Activated gamma-delta T cell treated with anti-CD3 and anti-CD28 coated beads, Interleukin-2, amount 50 U/mL, for 16 hours (primary cell): Measurements from ENCODE around the gene RGS6.

Experiments used
- DNase-seq: peaks from one replicate; pipeline ENCODE4 v3.0.0-alpha.2; 2020; ENCODE audit warnings: low read depth

RGS6 gene

DNA sequence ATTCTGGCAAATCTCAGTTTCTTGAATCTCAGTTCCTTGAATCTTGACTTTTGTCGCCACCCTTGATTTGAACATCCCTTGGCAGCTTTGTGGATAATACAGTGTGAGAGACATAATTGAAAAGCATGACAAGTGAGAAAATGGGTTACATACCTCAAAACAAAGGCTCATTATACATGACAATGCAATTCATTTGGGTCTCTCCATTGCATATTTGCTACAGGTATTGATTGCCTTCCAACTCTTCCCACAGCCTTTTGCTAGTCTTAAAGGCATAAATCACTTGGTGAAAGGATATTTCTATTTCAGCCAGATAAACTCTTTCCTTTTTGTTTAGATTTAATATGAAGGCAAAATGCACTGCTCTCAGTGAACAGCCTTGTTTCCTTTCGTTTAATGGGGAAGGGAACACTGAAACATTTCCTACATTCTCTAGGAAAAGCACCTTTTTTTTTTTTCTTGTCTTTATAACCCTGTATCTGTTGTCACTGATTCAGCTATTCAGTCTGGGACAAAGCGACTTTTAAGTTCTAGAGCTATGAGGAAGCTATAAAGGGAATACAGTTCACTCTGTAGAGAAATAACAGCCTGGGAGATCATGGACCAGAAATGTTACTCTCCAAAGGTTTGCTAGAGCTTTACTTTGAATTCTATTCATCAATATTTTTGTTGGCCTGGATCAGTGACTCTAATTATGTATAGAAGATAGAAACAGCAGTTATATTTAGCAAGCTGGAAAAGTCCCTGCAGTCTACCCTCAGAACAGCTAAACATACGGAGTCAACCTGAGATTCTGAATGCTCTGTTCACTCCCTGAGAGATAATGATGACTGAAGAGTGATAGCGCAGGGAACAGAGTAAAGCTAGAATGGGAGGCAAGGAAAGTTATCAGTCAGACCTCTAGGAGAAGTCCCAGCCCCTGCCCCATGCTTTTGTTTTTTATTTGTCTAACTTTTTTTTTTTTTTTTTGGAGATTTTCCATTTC lies 311.4 kb downstream of the RGS6 start:
- no peak for DNase-seq

DNA sequence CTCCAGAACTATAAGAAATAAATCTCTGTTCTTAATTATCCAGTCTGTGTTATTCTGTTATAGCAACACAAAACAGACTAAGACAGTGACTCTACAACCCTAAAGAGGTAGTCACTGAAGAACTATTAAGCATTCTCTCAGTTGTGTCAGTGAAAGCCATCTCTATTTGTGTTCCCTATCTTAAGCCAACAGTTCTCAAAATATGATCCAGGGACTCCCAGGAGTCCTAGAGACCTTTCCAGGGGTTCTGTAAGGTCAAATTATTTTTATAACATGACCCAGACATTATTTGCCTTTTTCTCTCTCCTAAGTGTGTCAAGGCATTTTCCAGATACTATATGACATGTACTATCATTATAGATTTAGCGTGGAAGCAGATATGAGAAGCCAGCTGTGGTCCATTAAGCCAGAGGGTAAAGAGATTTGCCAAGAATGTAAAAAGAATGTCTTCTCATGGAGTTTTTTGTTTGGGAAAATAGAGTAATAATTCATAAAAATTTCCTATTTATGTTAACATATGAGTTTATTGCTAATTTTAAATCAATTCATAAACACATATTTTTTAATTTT lies 315.8 kb downstream of the RGS6 start:
- DNase-seq: no peak

DNA sequence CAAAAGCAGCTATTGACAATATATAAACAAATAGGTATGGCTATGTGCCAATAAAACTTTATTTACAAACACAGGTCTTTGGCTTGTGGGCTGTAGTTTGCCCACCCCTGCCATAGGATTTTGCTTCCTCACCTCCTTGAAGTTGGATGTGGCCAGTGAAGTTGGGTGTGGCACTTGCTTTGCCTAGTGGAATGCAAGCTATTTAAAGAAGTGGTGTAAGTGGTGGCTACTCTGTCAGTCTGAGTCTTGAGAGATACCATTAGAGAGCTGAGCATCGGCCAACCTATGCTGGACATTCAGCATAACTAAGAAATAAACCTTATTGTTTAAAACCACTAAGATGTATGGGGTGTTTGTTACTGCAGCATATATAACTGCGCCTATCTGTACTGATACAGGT lies 321.3 kb downstream of the RGS6 start:
- no peak for DNase-seq

GRCh38 chr14:72254202-72254936 lies 322.1 kb downstream of the RGS6 start:
- no peak for DNase-seq

DNA sequence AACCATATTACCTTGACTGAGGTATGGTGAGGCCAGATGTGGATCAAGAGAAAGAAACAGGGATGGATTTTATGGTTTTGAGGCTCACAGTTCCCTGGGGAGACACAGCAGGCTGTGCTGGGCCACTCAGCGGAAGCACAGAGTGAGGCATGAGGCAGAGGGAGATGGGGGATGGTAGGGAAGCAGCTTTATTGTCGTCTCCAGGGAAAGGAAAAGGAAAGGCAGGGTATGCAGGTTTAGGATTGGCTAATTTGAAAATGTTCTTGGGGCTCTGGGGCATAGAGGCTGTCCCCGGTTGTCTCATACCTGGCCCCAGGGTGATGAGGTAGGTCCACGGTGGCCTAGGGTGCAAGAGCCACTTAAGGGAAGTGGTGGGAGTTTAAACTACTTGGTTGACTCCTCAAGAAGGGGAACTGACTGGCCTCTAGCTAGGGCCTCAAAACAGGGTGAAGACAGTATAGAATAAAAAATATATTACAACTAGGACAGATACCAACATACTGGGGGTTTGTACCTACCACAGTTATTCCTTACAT lies 322.8 kb downstream of the RGS6 start:
- no peak for DNase-seq

- DNase-seq: no peak
Observed at GRCh38 chr14:72256055-72256454, 323.8 kb downstream of the RGS6 start.

- DNase-seq: no peak
Observed at GRCh38 chr14:72261068-72261467, 328.8 kb downstream of the RGS6 start.

- no peak for DNase-seq
Observed at GRCh38 chr14:72262771-72263170, 330.5 kb downstream of the RGS6 start.

DNA sequence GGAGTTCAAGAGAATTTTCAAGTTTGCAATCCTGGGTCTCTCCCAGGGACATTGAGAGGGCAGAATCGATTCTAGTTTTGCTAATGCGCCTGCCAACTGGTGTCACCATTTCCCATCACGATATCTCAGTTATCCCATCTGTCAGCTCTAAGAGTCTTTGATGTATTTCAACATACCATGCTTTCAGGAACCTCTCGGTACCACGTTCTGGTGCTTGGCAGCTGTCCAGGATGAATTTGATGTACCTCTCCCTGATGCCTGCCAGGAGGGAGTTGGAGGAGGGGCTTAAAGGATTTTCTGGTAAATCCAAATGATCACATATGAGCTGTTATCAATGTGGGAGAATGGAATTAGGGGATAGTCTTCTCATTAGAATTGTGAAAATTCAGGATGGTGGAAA lies 332.5 kb downstream of the RGS6 start:
- DNase-seq: no peak

DNA sequence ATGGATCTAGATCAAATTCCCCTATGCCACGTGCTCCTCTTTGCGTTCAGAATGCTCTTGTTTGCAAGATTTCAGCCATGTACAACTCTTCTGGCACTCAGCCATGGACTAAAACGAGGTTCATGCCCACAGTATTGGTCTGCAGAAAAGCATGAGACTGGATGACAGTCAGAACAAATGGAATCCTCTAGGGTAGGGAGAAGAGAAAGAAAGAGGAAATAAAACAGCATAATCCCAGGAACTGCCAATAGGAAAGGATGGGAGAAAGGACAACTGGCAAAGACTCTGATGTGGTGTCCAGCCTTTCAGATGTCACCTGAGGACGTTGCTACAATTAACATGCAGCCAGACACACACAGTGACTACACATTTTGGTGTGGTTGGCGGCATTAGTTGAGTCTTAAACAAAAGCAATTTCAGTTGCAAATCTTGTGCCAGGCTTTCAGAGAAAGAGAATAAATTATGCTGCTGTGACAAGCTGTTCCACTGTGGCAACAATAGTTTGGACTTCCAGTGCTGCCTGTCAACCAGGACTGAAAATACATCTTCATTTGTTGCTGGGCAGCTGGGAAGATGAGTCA lies 338.0 kb downstream of the RGS6 start:
- no peak for DNase-seq

DNA sequence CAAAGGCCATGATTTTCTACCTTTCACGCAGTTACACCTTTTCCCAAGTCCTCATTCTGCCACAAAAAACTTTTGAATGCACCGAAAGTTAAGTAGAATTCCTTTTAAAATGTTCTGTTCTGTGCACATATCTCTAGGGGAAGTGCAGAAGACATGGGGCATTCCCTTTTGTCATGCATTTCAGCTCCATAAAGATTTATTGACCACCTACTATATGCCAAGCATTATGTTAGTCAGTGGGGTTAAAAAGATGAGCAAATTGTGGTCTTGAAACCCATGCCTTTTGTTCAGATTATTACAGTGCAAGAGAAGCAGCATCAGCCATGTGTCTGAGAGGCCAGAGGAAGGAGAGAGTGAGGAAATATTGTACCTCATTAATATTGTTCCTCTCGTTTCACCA lies 338.5 kb downstream of the RGS6 start:
- no peak for DNase-seq

DNA sequence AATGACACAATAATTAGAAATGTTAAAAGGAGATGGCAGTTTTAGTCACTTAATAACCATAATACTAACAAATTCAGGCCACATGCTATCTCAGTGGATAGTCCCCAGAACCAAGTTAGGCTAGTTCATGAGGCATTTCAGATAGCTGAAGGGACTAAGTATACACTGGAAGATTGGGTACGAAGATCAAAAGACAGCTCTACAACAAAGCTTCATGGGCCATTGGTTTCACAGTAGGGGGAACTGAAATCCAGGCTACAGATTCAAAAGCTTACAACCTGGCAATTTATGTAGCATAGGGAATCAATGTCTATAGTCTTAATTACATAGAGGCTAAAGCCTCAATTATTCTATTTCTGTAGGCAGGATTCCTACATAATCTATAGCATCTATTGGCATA lies 343.0 kb downstream of the RGS6 start:
- DNase-seq: no peak

- DNase-seq: no peak
Observed at GRCh38 chr14:72278316-72278715, 346.1 kb downstream of the RGS6 start.

GRCh38 chr14:72284176-72284575 lies 351.9 kb downstream of the RGS6 start:
- DNase-seq: no peak

GRCh38 chr14:72290241-72290640 lies 358.0 kb downstream of the RGS6 start:
- no peak for DNase-seq

- no peak for DNase-seq
Observed at GRCh38 chr14:72291908-72292688, 359.9 kb downstream of the RGS6 start.

DNA sequence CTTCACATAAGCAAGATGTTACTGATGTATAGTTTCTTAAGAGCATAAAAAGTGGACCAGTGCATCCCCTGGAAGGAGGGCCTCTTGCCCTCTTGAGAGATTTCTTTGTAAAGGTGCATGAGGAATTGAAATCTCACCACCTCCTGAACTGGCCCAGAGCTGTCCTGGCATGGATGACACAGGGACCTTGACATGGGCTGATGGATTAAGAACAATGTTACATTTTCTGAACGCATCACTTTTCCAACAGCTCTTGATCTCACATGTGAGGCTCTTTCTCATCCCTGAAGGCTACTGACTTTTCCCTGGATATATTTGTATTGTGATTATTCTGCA lies 360.4 kb downstream of the RGS6 start:
- no peak for DNase-seq

DNA sequence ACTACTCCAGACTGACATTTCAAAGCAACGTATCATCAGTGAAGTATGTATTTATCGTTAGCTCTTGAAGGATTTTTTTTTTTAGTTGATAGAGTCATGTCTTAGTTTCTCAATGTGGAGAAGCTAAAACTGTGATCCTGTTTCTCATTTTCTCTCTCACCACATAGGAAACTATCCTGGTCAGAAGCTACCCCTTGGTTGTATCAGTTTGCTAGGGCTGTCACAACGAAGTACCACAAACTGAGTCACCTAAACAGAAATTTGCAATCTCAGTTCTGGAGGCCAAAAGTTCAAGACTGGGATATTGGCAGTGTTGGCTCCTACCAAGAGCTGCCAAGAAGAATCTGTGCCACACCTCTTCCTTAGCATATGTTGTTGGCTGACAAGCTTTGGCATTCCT lies 369.1 kb downstream of the RGS6 start:
- DNase-seq: no peak

DNA sequence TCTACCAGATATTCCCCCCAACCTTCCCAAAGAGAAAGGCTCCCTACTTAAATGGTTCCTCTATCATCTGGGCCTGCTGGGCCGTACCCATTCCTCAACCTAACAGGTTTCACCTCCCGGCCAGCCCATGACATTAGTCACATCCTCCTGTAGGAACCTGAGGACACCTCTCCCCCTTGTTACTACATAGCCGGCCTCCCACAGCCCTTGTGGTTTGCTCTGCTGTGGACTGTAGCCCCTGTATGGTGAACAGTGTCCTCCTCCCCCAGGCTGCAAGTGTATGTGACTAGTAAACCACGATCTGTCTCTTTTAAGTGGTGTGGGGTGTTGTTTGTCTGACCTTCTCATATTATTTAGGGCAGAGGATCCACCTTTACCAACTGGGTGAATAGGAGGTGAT lies 371.7 kb downstream of the RGS6 start:
- no peak for DNase-seq

- no peak for DNase-seq
Observed at GRCh38 chr14:72305561-72305960, 373.3 kb downstream of the RGS6 start.

- no peak for DNase-seq
Observed at GRCh38 chr14:72308967-72309485, 376.8 kb downstream of the RGS6 start.
